Measurements from ENCODE around the gene SIPA1L3.

GRCh38 chr19:37905946-37906868, 801 bp upstream of the SIPA1L3 start, which contains the start of gene WDR87:
- TF ChIP-seq, protein P1, sequence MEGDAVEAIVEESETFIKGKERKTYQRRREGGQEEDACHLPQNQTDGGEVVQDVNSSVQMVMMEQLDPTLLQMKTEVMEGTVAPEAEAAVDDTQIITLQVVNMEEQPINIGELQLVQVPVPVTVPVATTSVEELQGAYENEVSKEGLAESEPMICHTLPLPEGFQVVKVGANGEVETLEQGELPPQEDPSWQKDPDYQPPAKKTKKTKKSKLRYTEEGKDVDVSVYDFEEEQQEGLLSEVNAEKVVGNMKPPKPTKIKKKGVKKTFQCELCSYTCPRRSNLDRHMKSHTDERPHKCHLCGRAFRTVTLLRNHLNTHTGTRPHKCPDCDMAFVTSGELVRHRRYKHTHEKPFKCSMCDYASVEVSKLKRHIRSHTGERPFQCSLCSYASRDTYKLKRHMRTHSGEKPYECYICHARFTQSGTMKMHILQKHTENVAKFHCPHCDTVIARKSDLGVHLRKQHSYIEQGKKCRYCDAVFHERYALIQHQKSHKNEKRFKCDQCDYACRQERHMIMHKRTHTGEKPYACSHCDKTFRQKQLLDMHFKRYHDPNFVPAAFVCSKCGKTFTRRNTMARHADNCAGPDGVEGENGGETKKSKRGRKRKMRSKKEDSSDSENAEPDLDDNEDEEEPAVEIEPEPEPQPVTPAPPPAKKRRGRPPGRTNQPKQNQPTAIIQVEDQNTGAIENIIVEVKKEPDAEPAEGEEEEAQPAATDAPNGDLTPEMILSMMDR (IDR thresholded peaks at IDR 0.05; ENCODE audit: low read length): no peak
- no peak for TF ChIP-seq EZH2phosphoT487 (IDR thresholded peaks at IDR 0.05; ENCODE audit: low read length)
